ENCODE measurements around the gene PRKN. TPM values are rescaled to one million over a fixed set of nuclear protein-coding genes. Genes with fewer than 3 reads are reported as not detected.

PRKN gene
- total RNA-seq, 1 experiment from 2014 or later, result 1.2 TPM

DNA sequence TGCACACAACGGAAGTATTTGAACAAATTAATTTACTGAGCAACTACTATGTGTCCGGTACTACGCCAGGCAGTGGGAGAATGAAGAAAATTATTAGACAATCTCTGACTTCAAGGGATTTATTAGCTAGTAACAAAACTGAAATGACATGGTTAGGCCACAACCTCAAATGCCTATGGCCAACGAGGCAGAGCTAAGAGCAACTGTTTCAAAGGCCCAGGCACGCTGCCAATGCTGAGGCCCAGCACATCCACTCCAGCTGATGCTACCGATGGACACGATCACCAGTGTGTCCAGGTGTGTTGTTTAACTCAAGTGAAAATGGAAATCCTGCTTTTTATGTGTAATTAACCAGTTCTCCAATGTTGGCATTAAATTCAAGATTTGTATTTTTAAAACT lies 420.9 kb downstream of the PRKN start:
- TF ChIP-seq EZH2 (IDR thresholded peaks at IDR 0.05; ENCODE audit: borderline replicate concordance, low read depth, low read length, poor library complexity, severe bottlenecking), result no peak
- TF ChIP-seq, protein P1, sequence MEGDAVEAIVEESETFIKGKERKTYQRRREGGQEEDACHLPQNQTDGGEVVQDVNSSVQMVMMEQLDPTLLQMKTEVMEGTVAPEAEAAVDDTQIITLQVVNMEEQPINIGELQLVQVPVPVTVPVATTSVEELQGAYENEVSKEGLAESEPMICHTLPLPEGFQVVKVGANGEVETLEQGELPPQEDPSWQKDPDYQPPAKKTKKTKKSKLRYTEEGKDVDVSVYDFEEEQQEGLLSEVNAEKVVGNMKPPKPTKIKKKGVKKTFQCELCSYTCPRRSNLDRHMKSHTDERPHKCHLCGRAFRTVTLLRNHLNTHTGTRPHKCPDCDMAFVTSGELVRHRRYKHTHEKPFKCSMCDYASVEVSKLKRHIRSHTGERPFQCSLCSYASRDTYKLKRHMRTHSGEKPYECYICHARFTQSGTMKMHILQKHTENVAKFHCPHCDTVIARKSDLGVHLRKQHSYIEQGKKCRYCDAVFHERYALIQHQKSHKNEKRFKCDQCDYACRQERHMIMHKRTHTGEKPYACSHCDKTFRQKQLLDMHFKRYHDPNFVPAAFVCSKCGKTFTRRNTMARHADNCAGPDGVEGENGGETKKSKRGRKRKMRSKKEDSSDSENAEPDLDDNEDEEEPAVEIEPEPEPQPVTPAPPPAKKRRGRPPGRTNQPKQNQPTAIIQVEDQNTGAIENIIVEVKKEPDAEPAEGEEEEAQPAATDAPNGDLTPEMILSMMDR (conservative IDR thresholded peaks at IDR 0.05; ENCODE audit: low read depth, low read length), result no peak
- Histone ChIP-seq H3K36me3 (ENCODE audit: insufficient read depth, low read length, poor library complexity, severe bottlenecking) (no peaks in the 10 kb centered on the region), H3K27me3 (replicated peaks; ENCODE audit: insufficient read depth, low read depth, low read length, poor library complexity) (no peaks in the 10 kb centered on the region), H3K4me3 (ENCODE audit: low read depth, low read length, poor library complexity, severe bottlenecking) (no peak overlapping the region), H3K9me3 (ENCODE audit: low read depth, low read length, poor library complexity, severe bottlenecking) (no peaks in the 10 kb centered on the region), H3K4me1 (ENCODE audit: insufficient read depth, low read length, poor library complexity, severe bottlenecking) (no peaks in the 10 kb centered on the region), H3K27ac (ENCODE audit: low read depth, low read length, poor library complexity, severe bottlenecking) (no peak overlapping the region)
- ChIA-PET CTCF (no interaction called here), POLR2A (ENCODE audit: low non-redundant PET) (no interaction called here)
- intact Hi-C loops (cut with micrococcal nuclease; ENCODE audit: unreplicated experiment), result no loop called here
- no TSS peak for BruUV-seq (replicated peaks)
- DNase-seq (ENCODE audit: low spot score), result no peak

DNA sequence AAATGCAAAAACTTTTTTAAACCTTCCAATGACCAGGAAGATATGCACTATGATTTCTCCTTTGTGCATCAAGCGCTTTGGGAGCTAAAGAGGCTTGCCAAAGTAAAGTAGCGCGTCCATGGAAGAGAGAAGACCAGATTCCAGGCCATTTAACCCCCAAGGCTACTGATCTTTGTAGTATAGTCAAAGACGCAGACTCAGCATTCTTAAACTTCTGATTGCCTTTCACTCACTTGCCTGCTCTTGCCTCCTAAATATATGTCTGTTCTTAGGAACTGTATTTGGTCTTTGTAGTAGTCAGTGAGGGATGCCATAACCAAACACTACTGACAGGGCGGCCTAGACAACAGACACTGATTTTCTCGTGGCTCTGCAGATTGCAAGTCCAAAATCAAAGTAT lies 426.4 kb downstream of the PRKN start:
- Histone ChIP-seq H3K4me3 (ENCODE audit: low read depth, low read length, poor library complexity, severe bottlenecking) (no peak overlapping the region), H3K4me1 (ENCODE audit: insufficient read depth, low read length, poor library complexity, severe bottlenecking) (no peaks in the 10 kb centered on the region), H3K9me3 (ENCODE audit: low read depth, low read length, poor library complexity, severe bottlenecking) (no peaks in the 10 kb centered on the region), H3K36me3 (ENCODE audit: insufficient read depth, low read length, poor library complexity, severe bottlenecking) (no peaks in the 10 kb centered on the region), H3K27me3 (replicated peaks; ENCODE audit: insufficient read depth, low read depth, low read length, poor library complexity) (no peaks in the 10 kb centered on the region), H3K27ac (ENCODE audit: low read depth, low read length, poor library complexity, severe bottlenecking) (no peak overlapping the region)
- intact Hi-C loops (cut with micrococcal nuclease; ENCODE audit: unreplicated experiment), result no loop called here
- ChIA-PET POLR2A (ENCODE audit: low non-redundant PET) (no interaction called here), CTCF (no interaction called here)
- no peak for TF ChIP-seq EZH2 (IDR thresholded peaks at IDR 0.05; ENCODE audit: borderline replicate concordance, low read depth, low read length, poor library complexity, severe bottlenecking)
- TF ChIP-seq, protein P1 (conservative IDR thresholded peaks at IDR 0.05; ENCODE audit: low read depth, low read length), result no peak
- DNase-seq (ENCODE audit: low spot score), result no peak
- BruUV-seq (replicated peaks), result no TSS peak

DNA sequence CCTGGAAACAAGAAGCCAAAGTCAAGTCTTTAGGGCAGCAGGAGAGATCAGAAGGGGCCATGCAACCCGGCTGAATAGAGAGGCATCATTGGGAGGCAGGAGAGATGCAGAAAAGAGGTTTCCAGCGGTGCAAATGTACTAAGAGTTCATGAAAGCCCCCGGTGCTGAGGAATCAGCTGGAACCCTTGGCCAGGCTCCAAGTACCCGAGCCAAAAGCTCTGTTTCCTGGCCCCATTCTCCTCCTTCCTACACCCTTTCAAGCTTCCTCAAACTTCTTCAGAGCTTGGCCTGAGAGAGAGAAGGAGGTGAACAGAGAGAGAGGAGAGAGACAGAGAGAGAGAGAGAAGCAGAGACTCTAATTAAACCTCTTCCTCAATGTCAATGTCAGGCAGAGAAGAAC lies 433.5 kb downstream of the PRKN start:
- no TSS peak for BruUV-seq (replicated peaks)
- intact Hi-C loops (cut with micrococcal nuclease; ENCODE audit: unreplicated experiment), result no loop called here
- Histone ChIP-seq H3K4me1 (ENCODE audit: insufficient read depth, low read length, poor library complexity, severe bottlenecking) (no peaks in the 10 kb centered on the region), H3K27ac (ENCODE audit: low read depth, low read length, poor library complexity, severe bottlenecking) (no peak overlapping the region), H3K9me3 (ENCODE audit: low read depth, low read length, poor library complexity, severe bottlenecking) (no peaks in the 10 kb centered on the region), H3K36me3 (ENCODE audit: insufficient read depth, low read length, poor library complexity, severe bottlenecking) (no peaks in the 10 kb centered on the region), H3K4me3 (ENCODE audit: low read depth, low read length, poor library complexity, severe bottlenecking) (no peak overlapping the region), H3K27me3 (replicated peaks; ENCODE audit: insufficient read depth, low read depth, low read length, poor library complexity) (no peaks in the 10 kb centered on the region)
- TF ChIP-seq EZH2 (IDR thresholded peaks at IDR 0.05; ENCODE audit: borderline replicate concordance, low read depth, low read length, poor library complexity, severe bottlenecking), result no peak
- TF ChIP-seq, protein P1 (conservative IDR thresholded peaks at IDR 0.05; ENCODE audit: low read depth, low read length), result no peak
- ChIA-PET CTCF (no interaction called here), POLR2A (ENCODE audit: low non-redundant PET) (no interaction called here)
- DNase-seq (ENCODE audit: low spot score), result no peak

Measured in A673 (cell line).